Left kidney (tissue), 2 donors: ENCODE measurements around the gene EMX1. TPM values are rescaled to one million over a fixed set of nuclear protein-coding genes. Genes with fewer than 3 reads are reported as not detected.
"Not testable (repeated sequence)": the region's sequence is repeated elsewhere in the genome, so short reads cannot be mapped to it uniquely, and the experiment has no call there.

ENCODE experiments used
- DNase-seq: peaks from one replicate; pipeline ENCODE4 v3.0.0-alpha.2; 2013
- polyA plus RNA-seq: library from polyadenylated mRNA; unstranded; fragments of 120-200 nt; gene quantifications from one replicate; pipeline ENCODE4 v1.2.1, GENCODE V29; 2013; ENCODE audit not compliant: insufficient read length

EMX1 gene
- polyA plus RNA-seq, 1 donor, result 37.9 TPM

- no peak for DNase-seq
Observed at GRCh38 chr2:72896446-72896845, 20.9 kb upstream of the EMX1 start.

GRCh38 chr2:72897785-72898584, 19.3 kb upstream of the EMX1 start:
- DNase-seq, result no peak

GRCh38 chr2:72898585-72898906, 18.8 kb upstream of the EMX1 start:
- no peak for DNase-seq

- DNase-seq, result no peak
Observed at GRCh38 chr2:72900191-72900825, 17.0 kb upstream of the EMX1 start.

GRCh38 chr2:72901426-72901825, 15.9 kb upstream of the EMX1 start:
- DNase-seq, result no peak

- not testable (repeated sequence) for DNase-seq
Observed at GRCh38 chr2:72907369-72907768, 9.9 kb upstream of the EMX1 start.

- no peak for DNase-seq
Observed at GRCh38 chr2:72908741-72909140, 8.6 kb upstream of the EMX1 start.

GRCh38 chr2:72911256-72911655, 6.1 kb upstream of the EMX1 start:
- no peak for DNase-seq

- DNase-seq, result no peak
Observed at GRCh38 chr2:72913486-72914205, 3.7 kb upstream of the EMX1 start.

GRCh38 chr2:72914206-72914559, 3.1 kb upstream of the EMX1 start:
- DNase-seq, result no peak

- DNase-seq, result no peak
Observed at GRCh38 chr2:72914589-72915319, 2.6 kb upstream of the EMX1 start.

- DNase-seq, result no peak
Observed at GRCh38 chr2:72915320-72915906, 1.9 kb upstream of the EMX1 start.

- peak; percentile 60 for DNase-seq
Observed at GRCh38 chr2:72915907-72916742, 1.2 kb upstream of the EMX1 start.

- no peak for DNase-seq
Observed at GRCh38 chr2:72916743-72917137, 579 bp upstream of the EMX1 start.

GRCh38 chr2:72917877-72918553, 696 bp downstream of the EMX1 start:
- DNase-seq, result no peak

- no peak for DNase-seq
Observed at GRCh38 chr2:72919414-72920317, 2.3 kb downstream of the EMX1 start.

GRCh38 chr2:72920318-72921087, 3.2 kb downstream of the EMX1 start:
- no peak for DNase-seq

- DNase-seq, result no peak
Observed at GRCh38 chr2:72921088-72921851, 4.0 kb downstream of the EMX1 start.
